HG02759 (cell line): ENCODE measurements around the gene ARL5B.

ENCODE experiments used
- ATAC-seq: cut with Tn5 transposase; IDR thresholded peaks from one replicate; pipeline ENCODE4 v1.9.1; 2021; ENCODE audit warnings: mild to moderate bottlenecking, moderate library complexity; ENCODE audit not compliant: unreplicated experiment

ARL5B gene

DNA sequence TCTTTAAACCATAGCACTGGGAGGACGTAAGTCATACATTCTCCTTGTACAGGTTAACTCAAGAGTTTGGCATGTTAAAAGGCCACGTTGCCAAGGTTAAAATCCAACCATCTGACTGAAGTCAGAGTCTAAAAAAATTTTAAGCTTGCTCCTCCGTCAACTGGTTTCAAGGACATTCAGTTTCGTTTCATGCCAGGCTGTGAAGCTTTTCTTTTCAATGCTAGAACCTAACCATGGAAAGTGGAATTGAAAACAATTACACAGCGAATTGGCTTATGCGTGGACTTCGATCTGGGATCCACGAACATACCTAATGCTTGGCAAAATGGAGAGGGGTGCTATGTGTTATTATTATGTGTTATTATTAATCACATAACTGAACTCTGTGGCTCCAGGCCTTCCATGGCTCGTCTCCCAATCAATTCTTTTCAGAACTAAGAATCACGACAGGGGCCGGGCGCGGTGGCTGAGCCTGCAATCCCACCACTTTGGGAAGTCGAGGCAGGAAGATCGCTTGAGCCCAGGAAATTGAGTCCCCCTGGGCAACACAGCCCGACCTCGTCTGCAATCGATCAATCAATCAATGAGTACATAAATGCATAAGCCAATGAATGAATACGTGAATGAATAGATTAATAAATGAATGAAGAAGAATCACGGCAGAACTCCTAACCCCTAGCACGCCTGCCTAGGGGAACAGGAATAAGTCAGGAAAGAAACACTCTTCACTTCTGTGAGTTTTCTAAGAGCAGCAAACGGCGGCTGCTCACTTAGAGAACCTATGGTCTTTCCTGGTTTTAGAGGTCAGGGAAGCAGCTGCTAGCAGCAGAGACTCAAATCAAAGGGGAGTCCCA, 733 bp upstream of the ARL5B start:
- peak; percentile 5 for ATAC-seq

DNA sequence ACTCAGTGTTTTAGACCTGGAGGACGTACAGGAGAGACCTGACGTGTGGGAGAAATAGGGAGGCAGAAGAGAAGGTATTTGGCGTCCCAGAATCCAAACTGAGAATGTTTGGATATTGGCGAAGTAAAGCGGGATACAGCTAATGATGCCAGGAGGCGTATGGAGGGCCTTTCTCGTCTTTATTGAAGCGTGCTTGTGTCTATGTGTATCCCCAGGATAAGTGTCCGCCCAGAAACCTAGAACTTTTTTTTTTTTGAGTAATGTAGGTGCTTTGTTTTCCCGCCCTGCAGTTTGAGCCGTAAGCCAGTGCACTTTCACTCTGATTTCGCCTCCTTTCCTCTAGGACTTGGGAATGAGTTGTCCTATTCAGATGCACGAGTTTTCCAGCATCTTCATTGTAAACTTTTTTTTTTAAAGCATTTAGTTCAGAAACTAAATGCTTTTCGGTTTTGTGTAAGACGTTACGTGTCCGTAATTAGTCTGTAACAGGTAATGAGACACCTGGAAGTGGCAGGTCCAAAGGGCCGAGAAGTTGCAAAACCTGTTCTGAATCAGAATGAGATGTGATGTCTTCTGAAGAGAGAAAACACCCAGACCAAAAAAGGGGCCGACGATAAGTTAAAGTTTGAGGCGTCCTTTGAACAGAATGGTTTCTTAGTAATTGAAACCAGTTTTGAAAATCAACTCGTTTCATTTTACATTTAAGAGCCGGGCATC, 746 bp downstream of the ARL5B start:
- peak; percentile 14 for ATAC-seq

- ATAC-seq, result no peak
Observed at GRCh38 chr10:18660816-18661431, 1.7 kb downstream of the ARL5B start.

DNA sequence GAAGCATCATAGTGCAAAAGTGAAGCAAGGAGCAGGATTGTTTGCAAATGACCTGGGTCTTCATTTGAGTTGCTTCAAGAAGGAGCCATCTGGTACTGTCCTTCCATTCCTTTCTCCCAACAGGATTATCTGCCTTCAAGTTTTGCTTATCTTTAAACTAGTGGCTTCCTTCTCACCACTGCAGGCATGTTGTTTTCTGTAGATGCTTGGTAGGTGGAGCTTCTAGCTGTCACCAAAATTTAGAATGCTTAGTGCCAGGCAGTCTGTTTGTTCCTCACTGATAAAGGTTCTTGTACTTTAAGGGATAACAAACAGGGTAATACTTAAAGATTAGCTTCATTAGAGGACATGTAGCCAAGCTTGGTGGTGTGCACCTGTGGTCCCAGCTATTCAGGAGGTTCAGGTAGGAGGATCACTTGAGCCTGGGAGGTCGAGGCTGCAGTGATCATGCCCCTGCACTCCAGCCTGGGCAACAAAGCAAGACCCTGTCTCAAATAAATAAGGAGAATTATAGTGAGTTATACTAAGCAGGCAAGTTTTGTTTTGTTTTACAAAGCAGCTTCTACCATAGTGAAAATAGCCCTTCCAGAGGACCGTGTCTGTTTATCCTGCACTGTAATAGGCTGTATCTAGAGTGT, 5.7 kb downstream of the ARL5B start:
- no peak for ATAC-seq

GRCh38 chr10:18665815-18666558, 6.8 kb downstream of the ARL5B start:
- no peak for ATAC-seq

- no peak for ATAC-seq
Observed at GRCh38 chr10:18666810-18667209, 7.6 kb downstream of the ARL5B start.

DNA sequence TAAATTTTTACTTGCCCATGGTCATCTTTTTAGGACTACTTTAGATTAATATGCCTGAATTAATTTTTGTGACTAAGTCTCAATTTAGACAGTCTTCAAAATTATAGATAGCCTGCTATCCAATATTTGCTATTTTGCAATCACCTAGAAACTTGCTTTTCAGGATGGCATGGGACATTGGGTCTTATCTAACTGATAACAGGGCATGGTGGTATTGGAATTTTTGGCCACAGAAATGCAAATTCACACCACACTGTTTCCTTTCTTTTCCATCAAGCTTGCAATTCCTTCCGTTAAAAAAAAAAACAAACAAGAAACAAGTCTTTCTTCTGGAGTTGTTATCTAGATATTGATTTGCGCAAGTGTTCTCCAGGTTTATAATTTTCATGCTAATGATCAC, 8.8 kb downstream of the ARL5B start:
- no peak for ATAC-seq

GRCh38 chr10:18675086-18675801, 16.0 kb downstream of the ARL5B start:
- ATAC-seq, result no peak

- ATAC-seq, result no peak
Observed at GRCh38 chr10:18680754-18681153, 21.5 kb downstream of the ARL5B start.

- ATAC-seq, result no peak
Observed at GRCh38 chr10:18681366-18681765, 22.1 kb downstream of the ARL5B start.

GRCh38 chr10:18681971-18682411, 22.8 kb downstream of the ARL5B start:
- no peak for ATAC-seq

DNA sequence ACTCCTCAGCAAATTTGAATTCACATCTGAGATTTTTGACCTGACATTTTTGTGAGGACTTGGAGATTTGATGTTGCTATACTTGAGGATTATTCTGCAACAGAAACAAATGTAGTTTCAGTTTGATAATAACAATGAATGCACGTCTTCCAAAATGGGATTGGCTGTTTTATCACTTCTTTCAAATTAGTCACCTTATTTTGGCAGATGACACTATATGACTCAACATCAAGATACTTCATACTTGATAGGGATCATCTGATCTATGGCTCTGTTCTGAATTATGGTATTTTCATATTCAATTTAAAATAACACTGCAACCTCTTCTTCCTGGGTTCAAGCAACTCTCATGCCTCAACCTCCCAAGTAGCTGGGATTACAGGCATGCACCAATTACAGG, 24.2 kb downstream of the ARL5B start:
- ATAC-seq, result no peak

DNA sequence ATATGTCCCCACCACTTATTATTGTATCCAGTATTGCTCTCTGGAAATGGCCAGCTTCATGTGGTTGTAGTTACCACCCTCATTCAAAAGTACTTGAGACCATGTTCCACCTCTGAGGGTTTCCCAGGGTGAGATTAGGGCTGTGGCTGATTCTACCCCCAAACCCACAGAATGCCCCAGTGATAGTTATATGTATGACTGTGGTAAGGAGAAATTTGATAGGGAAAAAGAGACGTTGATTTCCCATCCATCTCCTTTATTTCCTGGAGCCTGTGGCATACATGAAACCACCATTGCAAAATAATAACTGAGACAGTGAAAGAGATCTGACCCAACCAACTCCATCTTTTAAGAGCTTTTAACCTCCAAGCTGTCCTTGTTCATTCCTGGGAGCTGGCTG, 25.2 kb downstream of the ARL5B start:
- no peak for ATAC-seq

DNA sequence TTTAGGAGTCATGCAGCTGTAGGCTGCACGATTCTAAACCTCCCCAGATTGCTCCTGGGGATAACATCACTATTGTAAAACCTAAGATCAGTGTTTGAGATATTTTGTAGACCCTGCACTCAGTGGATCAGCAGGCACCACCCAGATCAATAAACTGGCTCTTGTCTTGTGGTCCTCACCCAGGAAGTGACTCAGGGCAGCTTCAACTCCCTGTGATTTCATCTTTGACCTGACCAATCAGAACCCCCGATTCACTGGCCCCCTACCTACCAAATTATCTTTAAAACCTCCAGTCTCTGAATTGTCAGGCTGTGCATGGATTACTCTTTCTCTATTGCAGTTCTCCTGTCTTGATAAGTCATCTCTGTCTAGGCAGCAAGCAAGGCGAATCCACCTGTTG, 25.7 kb downstream of the ARL5B start:
- ATAC-seq, result no peak

DNA sequence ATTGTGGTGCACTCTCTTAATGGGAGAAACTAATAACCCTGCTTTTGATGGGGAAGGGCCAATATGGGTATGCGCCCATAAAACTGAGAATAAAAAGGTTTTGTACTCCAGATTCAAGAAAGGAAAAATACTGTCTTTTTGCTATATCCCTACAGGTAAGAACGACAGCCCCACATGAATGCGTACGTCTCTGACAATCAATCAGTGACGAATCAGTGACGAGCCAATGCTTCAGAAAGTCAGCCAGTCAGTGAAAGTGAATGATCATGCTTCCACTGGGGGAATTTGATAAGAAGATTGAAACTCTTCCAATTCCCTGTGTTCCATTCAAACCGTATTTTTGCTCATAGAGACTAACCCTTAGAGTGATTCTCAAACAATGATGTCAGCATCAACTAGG, 26.3 kb downstream of the ARL5B start:
- ATAC-seq, result no peak

DNA sequence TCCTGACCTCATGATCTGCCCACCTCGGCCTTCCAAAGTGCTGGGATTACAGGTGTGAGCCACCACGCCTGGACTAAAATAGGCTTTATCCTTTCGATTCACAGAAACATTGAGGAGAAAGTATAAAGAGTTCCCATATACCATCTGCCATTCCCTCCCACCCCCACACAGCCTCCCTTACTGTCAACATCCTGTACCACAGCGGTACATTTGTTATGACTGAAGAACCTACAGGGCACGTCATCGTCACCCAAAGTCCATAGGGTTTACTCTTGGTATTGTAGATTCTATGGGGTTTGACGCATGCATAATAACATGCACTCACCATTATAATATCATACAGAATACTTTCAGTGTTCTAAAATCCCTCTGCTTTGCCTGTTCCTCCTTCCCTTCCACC, 28.0 kb downstream of the ARL5B start:
- no peak for ATAC-seq

DNA sequence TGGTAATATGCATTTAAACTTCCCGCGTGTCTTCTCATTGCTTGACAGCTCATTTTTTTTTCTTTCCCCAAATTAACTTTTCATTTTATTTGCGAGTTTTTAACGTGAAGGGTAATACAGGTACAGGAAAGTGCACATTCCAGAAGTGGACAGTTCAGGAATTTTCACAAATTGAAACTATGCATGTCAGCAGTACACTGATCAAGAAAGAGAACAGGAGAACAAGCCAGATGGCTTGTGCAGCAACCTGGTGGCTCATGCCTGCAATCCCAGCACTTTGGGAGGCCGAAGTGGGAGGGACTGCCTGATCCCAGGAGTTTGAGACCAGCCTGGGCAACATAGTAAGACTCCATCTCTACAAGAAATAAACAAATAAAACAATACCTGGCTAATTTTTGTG, 28.5 kb downstream of the ARL5B start:
- ATAC-seq, result no peak

GRCh38 chr10:18689498-18689897, 30.3 kb downstream of the ARL5B start:
- no peak for ATAC-seq

DNA sequence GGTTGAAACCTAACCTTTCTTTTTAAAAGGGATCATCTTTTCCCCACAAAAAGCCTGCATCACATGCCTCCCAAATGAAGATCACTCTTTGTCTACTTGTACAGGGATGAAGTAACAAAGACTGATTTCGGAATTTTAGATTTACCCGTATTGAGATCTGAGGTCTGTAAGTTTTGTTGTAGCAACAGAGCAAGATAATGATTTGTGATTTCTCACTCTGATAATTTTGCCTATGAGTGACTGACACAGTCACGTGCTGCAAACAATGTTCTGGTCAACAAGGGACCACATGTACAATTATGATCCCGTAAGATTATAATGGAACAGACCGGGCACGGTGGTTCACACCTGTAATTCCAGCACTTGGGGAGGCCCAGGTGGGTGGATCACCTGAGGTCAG, 31.3 kb downstream of the ARL5B start:
- ATAC-seq, result no peak
